HG03565 (cell line): ENCODE data around the gene WDR5.

ENCODE experiments used
- ATAC-seq: cut with Tn5 transposase; IDR thresholded peaks from one replicate; pipeline ENCODE4 v1.9.1; 2021; ENCODE audit warnings: mild to moderate bottlenecking, moderate library complexity; ENCODE audit not compliant: unreplicated experiment

Gene WDR5

DNA sequence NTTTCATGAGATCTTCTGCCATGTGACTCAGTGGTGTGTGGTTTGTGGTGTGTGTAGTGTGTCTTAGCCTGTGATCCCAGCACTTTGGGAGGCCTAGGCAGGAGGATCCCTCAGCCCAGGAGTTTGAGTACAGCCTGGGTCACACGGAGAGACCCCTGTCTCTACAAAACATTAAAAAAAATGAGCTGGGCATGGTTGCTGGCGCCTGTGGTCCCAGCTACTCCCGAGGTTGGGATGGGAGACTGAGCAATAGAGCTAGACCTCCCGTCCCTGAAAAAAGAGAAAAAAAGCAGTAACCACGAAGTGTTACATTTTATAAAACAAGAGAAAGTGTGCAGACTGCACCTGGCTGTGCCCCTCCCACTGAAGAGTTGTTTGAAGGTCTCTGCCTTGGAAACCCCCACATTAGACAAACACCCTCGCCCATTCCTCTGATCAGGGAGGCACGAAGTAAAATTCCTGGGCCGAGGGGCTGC, 49.7 kb downstream of the WDR5 start:
- no peak for ATAC-seq

GRCh38 chr9:134186471-134187109, 50.7 kb downstream of the WDR5 start:
- ATAC-seq = no peak

GRCh38 chr9:134187110-134187531, 51.2 kb downstream of the WDR5 start:
- ATAC-seq = no peak

DNA sequence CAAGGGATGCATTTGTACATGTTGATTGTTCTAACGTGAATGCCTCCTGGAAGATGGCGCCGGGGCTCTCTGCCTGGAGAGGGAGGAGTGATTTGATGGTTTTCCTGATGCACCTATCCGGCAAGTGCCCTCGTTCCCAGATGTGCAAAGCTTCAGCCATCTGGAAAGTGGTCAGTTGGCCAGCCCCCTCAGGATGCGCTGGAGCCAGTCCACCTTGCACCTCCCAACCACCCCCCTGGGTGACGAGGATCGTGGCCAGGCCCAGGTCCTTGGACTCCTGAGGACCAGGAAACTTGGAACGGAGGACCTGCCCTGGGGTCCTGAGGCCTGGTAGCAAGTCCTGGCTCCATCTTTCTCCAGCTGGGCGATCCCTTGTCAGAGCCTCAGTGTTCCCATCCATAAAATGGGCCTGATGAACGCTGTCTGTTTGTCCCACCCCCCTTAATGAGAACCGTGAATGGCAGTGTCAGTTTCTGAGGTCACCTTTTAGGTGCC, 52.1 kb downstream of the WDR5 start:
- no peak for ATAC-seq

- ATAC-seq = no peak
Observed at GRCh38 chr9:134188386-134189144, 52.7 kb downstream of the WDR5 start.

DNA sequence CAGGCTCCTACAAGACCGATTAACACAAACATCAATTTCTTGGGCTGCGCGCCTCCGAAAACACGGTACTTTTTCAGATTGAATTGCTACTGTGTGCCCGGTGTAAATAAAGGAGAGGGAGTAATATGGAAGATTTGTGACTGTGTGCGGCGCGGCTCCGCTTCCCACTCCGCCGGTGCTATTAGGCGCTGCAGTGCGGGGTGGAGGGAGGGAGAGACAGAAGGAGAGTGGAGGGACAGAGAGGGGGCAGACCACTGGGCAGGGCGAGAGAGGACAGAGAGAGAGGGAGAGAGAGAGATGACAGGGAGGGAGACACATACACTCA, 53.2 kb downstream of the WDR5 start:
- ATAC-seq = no peak

- ATAC-seq = no peak
Observed at GRCh38 chr9:134189470-134190231, 53.8 kb downstream of the WDR5 start.

- no peak for ATAC-seq
Observed at GRCh38 chr9:134190232-134191121, 54.6 kb downstream of the WDR5 start.

- no peak for ATAC-seq
Observed at GRCh38 chr9:134191455-134192209, 55.8 kb downstream of the WDR5 start.

DNA sequence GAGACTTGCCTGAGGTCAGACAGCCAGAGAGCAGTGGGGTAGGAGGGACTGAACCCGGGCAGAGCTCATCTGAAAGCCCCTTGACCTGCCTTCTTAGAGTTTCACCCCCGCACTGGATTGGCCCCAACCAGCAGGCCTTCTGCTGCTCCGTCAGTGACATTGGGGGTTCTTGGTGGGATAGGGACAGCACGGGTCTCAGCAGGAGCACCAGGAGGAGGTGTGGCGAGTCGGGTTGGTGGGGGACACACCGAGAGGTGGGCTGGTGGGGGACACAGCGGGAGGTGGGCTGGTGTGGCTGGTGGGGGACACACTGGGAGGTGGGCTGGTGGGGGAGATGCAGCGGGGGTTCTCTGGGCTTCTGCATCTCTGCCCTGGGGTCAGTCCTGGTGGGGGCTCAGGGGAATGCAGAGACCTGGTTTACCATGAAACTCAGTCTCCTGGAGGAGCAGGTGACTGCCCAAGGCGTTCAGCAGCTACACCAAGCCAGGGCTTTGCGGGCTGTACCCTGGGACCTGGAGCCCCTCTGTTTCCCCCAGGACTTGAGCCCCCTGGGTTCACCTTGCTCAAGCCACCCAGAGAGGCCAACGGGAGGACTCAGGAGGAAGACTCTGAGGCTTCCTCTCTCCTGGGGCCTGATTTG, 56.5 kb downstream of the WDR5 start:
- ATAC-seq = no peak

DNA sequence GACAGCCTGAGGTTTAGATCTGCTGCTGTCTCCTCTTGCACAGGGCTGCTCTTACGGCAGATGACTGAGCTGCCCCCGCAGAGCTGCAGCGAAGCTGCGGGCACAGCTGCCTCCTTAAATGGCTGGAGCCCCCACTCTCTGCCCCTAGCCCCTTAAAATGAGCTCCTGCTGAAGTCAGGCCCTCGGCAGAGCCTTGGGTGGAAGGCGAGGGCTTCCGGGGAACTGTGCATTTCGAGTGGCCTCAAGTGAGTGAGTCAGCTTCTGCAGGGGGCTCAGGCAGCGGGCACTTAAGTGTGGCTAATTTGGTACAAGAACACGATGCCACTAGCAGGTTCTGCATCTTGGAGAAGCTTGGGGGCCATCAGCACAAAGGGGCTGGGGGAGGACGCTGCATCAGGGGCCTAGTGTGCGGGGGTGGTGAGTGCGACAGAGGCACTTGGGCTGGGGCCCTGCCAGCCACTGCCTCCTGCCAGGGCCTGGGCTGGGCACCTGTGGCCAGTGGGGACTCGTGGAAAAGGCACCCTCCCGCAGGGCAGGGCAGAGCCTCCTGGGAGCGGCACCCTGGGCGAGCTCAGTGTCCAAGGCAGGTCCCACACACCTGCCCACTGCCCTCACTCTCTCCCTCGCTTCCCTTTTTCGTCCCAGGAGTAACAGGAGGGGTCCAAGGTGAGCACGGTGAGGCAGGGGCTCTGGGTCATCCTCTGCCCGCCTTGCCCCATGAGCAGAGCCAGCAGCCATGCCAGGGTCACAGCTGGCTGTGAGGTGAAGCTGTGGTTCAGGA, 57.3 kb downstream of the WDR5 start:
- ATAC-seq = no peak

GRCh38 chr9:134193912-134194535, 58.1 kb downstream of the WDR5 start:
- ATAC-seq = no peak

GRCh38 chr9:134195558-134195957, 59.7 kb downstream of the WDR5 start:
- no peak for ATAC-seq

DNA sequence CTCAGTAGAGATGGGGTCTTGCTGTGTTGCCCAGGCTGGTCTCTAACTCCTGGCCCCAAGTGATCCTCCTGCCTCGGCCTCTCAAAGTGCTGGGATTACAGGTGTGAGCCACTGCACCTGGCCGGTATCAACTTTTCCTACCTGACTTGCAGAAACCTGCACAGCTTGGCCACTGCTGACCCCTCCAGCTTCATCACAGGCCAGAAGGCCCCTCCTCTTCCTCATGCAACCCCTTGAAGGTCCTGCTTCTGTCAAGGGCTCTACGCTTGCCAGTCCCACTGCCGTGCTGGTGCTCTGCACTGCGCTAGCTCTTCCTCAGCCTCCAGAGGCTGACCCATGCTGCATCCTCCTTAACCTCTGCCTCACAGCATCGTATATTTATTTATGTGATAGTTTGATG, 61.0 kb downstream of the WDR5 start:
- ATAC-seq = no peak

DNA sequence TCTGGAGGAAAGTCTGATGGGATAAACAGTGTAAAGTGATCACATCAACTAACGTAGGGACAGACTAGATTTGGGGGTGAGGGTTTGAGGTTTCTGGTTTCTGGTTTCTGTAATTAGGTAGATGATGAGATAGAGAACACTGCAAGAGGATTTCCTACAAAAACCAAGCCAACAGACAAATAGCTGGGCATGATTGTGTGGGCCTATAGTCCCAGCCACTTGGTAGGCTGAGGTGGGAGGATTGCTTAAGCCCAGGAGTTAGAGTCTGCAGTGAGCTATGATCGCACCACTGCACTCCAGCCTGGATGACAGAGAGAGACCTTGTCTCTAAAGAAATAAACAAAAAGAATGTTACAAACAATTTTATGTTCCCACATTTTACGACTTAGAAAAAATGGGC, 62.9 kb downstream of the WDR5 start:
- no peak for ATAC-seq

DNA sequence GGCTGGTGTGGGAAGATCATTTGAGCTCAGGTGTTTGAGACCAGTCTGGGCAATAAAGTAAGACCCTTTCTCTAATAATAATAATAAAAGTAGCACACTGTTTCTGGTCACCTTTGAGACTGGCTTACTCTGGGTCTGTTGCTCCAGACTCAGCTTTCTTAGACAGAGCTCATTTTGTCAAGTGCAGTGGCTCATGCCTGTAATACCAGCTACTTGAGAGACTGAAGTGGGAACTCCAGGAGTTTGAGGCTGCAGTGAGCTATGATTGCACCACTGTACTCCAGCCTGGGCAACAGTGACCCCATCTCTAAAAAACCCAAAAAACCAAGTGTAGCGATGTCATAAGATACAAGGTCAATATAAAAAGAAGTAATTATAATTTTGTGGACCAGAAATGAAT, 64.8 kb downstream of the WDR5 start:
- no peak for ATAC-seq

GRCh38 chr9:134203224-134203623, 67.3 kb downstream of the WDR5 start:
- no peak for ATAC-seq

DNA sequence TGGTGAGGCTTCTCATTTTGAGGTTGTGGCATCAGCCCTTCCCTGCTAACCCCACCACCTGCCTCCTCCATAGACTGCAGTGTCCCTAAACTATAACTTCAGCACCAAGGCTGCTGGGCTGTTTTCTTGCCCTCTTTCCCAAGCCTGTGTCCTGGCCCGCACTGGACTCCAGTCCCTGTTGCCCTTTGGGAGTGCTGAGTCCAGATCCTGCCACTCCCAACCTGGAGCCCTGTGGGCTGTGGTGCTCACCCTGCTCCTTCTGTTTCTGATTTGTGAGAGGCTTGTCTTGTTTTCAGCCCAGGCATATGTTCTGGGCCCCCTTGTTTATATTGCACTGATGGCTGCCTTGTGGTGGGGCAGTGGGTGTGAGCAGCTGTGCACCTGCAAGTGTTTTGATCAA, 68.2 kb downstream of the WDR5 start:
- no peak for ATAC-seq
